ENCODE results near the gene PBX2.
"Not testable (repeated sequence)": the region's sequence is repeated elsewhere in the genome, so short reads cannot be mapped to it uniquely, and the experiment has no call there.

PBX2 gene

DNA sequence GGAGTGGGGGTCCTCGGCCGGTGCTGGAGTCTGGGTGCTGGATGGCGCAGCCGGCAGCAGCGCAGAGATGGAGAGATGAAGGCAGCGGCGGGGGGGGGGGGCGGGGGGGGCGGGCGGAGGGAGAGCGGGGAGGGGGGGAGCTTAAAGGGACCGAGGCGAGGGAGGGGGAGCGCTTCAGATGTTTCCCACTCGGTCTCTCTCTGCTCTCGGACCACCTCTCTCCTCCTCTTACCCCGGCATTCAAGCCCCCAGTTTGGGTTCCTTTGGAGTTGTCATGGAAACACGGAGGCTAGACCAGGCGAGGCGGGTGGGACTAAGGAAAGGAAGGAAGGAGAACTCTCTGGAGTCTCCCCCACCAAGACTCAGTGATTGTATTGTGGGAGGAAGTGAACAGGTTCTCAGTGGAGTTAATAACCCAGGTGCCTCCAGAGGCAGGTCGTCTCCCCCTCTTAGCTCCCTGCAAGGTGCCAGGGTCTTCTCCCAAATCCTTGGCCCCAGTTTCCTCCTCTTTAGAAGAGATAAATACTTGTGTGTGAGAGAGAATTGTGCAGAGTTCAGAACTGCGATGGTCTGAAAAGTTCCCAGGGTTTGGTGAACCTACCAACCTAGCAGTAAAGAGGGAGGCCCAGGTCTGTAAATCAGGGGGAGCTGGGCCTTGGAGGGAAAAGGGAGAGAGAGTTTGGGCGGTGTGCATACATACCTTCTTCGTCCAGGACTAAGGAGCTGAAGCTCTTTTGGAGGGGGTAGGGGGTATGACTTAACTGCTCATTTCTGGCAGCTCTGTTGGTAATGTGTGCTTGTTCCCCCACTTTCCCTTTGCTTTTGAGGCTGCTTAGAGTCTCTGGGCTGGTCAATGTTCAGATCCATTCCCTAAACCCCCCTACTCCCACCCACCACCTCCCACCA is 37.9 kb downstream of the PBX2 start, which contains the start of gene PRRT1:
Gene PRRT1, minus strand, starts transcription at position 77 of the 906 bp plus-strand sequence. CDS start 112 bp downstream, outside the sequence.
- no peak for DNase-seq (ENCODE audit: low read depth in 1 of 2, low spot score in 1 of 2)

DNA sequence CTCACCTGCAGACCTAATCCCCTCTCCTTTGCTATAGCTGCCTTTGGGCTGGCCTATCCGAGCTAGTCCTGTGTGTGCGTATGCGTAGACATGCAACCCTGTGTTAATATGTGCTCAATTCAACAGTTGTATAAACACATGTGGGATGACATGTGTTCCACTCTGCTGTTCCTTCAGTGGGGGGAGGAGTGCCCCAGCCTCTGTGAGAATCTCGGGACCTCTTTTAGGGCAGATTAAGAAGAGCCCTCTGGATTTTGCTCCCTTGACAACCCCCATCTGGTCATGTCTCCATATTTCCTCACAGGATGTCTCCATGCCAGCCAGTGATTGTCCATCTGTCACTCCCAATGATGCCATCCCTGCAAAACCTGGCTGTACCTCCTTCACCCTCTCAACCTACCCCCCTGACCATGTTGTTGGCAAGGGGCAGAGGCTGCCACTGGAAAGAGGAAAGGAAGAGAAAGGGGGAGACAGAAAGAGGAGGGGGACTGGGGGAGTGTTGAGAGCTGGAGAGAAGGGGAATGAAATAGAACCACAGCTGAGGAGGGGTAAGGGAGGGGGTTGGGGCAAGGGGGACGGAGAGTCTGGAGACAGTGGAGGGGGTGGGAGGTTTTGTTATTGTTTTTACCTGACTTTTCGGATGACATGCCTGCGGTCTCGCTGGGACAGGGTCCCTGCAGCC is 38.7 kb downstream of the PBX2 start:
- no peak for DNase-seq (ENCODE audit: low read depth in 1 of 2, low spot score in 1 of 2)

DNA sequence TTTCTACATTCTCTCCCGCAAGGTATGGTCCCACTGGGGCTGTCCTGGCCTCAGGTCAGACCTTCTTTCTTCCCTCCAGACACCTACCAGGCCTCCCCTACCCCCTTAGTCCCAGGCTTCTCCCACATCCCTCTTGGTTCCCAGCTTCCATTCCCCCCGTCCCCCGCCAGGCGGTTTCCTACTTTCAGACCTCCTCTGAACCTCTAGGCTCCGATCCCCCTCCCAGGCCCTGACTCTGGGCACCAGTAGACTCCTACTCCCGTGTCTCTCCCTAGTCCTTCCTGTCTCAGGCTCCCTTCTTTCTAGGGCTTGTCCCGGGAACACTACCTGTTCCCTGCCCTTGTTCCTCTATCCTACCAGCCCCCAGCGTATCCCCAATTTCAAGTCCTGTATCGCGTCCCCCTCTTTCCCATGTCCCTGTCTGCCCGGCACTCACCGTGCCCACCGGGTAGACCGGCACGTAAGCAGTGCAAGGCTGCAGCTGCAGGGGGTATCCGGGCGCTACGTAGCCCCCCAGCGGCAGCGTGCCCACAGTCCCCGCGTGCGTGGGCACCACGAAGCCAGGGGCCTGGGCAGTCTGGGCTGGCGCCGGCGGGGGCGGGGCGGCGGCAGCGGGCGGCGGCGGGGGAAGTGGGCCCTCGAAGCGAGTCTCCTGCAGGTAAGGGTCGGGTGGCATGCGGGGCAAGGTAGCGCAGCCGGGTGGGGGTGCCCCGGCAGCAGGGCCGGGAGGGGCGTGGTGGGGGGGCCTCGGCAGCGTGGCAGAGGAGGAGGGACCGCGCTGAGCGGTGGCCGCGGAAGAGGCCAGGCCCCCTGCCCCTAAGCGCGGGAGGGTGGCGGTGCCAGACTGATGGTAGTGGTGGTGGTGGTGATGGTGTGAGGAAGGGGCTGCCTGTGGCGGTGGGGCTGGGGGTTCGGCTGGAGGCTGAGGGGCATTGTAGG is 39.8 kb downstream of the PBX2 start:
- DNase-seq (ENCODE audit: low read depth in 1 of 2, low spot score in 1 of 2), result no peak

DNA sequence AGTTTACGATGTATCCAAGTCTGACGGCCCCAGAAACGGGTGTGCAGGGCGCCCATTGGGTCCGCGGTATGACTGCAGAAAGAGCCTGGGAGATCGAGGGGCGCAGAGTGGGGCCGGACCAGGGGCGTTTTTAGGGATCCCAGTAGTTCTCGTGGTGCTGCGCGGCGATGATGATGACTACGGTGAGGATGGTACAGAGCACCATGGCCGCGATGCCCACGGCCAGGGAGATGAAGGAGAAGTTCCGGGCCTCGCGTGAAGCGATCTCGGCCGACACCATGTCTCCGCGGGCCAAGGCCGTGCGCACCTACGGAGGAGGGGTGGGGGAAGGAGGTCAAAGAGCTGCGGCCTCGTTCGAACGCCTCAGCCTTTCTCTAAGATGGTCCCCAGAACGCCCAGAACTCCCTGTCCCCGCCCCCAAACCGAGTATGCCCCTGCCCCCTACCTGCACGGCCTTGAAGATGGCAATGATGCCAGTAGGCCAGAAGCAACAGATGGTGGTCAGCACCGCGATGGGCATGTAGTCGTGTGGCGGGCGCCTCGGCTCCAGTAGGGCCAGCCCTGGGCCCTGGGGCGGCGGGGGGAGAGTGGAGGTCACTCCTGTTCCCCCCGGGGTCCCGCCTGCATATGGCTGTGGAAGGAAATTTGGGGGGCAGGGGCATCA is 40.8 kb downstream of the PBX2 start:
- no peak for DNase-seq (ENCODE audit: low read depth in 1 of 2, low spot score in 1 of 2)

DNA sequence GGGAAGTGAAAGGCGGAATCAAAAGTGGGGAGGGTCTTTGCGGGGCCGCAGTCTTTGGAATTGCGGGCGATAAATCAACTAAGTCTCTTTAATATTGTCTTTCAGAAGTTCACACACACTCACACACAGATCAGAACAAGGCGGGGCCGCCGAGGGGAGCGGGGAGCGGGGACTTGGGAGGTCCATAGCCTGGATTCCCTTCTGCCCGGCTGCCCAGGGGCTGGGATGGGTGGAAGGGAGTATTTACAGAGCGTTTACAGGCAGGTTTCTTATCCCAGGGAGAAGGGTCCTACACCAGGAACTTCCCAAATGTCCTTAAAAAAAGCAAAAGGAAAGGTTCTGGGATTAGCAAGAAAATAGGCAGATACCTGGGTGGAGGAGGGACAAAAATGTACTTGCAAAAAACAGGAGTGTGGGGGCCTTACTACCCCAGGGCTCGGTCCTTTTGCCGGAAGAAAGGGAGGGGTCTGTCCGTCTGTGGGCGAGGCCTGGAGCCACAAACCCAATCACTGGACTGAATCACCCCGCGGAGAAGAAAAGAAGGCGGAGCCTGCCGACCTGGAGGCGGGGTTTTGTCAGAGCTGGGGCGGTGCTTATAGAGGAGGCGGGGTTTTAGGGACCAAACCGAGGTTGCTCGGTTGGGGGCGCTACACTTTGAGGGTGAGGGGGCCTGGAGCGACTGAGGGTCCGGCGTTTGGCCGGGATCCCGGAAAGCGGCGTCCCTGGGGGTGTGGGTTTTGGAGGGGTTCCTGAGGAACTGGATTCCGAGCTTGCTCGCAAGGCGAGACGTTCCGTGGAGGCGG is 41.5 kb downstream of the PBX2 start:
- peak; percentile 25 to 52 for DNase-seq (ENCODE audit: low read depth in 1 of 2, low spot score in 1 of 2)

DNA sequence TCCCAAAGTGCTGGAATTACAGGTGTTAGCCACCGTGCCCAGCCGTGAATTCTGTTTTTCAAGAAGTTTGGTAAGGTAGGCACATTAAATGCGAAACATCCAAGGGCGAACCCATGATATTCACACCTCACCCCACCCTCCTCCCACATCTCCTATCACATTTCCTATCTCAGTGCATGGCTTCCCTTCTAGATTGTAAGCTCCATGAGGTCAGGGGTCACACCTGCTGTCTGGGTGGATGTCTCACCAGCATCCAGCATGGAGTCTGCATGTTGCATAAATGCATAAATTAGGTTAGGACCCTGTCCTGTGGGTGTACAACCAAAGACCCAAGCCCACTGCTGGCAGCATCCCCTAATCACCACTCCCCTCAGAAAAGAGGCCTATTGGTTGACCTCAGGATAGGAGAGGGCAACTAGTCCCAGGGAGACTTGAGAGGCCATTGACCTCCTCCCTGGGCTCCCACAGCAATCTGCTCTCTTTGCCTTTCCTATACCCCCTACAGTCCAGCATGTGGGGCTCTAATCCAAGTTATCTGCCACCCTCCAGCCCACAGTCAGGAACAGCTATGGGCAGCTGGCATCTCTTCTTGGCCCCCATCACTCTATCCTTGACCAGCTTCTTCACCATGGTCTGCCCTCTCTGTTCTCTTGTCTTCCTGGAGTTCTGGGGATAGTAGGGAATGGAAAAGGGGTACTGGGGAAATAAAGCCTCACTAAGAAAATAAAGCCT is 42.4 kb downstream of the PBX2 start:
- no peak for DNase-seq (ENCODE audit: low read depth in 1 of 2, low spot score in 1 of 2)

DNA sequence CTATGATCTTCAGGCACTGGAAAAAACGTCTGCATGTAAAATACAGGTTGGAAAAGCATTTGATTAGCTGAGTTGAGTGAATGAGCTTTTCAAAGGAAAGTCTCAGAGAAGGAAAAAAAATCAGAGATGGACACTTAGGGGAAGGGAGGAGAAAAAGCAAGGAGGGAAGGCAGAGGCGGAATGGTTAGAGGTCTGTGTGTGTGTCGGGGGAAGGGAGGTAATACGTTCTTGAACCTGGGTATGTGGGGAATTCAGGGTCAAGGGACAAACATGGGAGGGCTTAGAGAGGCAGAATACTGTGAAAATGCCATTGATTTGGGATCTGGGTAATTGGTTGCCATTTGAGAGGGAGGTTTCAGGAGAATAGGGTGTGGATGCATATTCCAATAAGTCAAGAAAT is 43.3 kb downstream of the PBX2 start:
- DNase-seq (ENCODE audit: low read depth in 1 of 2, low spot score in 1 of 2), result no peak

DNA sequence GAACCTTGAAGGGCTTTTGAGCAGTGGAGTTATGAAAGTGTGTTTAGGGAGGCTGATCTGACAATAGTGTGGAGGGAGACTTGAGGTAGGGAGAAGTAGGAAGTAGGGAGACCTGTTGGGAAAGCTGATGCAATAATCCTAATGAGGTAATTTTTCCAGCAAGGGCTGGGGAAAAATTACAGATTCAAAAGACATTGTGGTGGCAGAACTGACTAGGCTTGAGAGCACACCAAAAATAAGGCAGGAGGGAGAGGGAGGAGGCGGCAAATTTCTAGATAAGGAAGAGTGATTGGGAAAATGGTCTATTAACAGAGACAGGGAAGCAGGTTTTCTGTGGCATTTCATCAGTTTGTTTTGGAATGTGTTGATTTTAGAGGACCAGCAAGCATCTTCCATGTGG is 43.7 kb downstream of the PBX2 start:
- DNase-seq (ENCODE audit: low read depth in 1 of 2, low spot score in 1 of 2), result no peak

DNA sequence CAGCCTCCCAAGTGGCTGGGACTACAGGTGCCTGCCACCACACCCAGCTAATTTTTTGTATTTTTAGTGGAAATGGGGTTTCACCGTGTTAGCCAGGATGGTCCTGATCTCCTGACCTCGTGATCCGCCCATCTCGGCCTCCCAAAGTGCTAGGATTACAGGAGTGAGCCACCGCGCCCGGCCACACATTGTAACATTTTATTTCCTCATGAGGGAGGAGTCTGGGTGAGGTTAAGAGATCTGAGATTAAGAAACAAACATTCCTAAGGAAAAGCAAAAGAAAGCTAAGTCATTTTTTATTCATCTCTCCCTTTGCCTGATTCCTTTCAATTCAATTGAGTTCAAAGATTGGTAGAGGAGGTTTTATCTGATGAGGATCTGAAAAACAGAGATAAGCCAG is 45.8 kb downstream of the PBX2 start:
- DNase-seq (ENCODE audit: low read depth in 1 of 2, low spot score in 1 of 2), result not testable (repeated sequence)

DNA sequence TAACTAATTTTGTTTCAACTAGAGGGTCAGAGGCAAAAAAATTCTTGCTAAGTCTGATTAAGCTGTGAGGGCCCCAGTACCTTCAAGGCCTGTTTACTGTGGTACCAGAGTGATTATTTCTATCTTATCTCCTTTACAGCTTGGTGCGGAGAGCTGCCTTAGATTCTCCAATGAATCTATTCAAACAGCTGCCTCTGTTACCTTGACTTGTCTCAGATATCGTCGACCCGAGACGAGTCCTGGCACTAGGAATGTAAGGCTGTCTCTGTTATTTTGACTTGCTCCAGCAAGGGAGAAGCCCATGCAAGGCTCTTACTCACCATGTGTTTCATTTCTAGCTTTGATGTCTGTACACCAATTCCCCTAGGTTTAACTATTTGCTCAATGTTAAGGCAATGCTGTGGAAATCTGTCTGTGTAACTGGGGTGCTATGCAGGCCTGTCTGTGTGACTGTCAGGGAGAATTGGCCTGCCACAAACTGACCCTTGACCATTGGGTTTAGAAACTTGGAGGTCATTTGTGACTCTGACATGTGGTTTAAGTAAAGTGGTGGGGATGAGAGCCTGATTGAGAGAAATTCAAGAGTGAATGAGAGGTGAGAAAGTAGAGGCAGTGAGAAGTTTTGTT is 49.5 kb downstream of the PBX2 start:
- no peak for DNase-seq (ENCODE audit: low read depth in 1 of 2, low spot score in 1 of 2)

DNA sequence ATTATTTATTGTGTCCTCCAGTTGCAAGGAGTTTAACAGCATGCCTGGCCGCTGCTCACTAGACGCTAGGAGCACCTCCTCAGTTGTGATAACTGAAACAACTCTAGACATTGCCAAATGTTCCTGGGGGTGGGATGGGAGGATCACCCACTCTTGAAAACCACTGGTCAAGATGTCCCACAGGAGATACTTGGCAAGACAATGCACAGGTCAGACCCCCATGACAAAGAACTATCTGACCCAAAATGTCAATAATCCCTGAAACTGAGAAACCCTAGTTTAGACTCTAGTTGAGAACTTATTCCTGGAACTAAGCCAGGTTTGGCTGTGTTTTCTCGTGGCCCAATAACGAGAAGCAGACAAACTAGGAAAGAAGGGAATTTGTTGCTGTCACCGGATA is 50.4 kb downstream of the PBX2 start:
- DNase-seq (ENCODE audit: low read depth in 1 of 2, low spot score in 1 of 2), result no peak

DNA sequence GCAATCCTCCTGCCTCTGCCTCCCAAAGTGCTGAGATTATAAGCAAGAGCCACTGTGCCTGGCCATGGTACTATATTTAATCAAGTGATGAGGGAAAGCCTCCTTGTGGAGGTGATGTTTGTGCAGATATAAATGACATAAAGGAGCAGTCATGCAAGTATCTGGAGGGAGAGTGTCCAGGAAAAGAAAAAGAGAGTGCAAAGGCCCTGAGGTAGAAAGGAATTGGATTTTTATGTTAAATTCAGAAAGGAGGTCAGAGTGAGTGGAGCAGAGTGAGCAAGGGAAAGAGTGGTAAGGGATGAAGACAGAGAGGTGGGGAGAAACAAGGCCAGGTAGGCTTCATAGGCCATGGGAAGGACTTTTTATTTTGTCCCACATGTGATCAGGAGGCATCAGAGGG is 52.5 kb downstream of the PBX2 start:
- DNase-seq (ENCODE audit: low read depth in 1 of 2, low spot score in 1 of 2), result no peak
